ENCODE results near the gene LPP.

The LPP gene

DNA sequence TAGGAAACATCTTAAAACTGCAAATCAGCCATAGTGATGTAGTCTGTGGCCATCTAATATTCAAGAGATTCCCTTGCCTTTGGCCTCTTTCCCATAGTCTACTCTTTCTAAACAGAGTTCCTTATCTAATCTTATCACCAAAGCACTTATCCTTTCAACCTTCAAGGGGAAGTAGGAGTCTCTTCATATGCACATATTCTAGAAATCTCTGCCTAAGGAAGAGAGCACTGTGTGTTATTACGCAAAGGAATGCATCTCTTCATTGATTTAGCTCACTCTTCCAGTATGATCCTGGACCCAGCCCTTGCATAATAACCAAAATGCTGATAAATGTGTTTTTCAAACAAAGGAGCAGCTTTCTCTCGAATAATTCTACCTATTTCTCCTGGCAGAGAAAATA lies 764.1 kb downstream of the LPP start:
- DNase-seq (ENCODE audit: low spot score), result no peak

DNA sequence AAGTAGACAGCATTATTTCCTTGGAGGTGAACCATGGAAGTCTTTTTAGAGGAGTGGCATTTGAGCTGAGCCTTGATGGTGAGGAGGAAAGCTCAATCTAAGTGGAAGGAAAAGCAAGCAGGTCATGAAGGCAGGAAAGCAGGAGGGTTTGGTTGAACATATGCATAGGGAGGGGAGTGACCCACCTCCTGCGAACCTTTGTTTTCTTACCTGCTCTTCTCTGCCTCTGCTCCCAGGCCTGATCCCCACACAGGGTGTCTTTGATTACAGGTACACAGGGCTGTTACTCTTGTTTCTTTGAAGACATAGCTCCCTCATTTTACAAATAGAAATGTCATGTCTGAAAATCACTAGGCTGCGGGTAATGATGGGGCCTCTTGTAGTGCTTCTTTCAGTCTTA lies 769.7 kb downstream of the LPP start:
- DNase-seq (ENCODE audit: low spot score), result no peak

DNA sequence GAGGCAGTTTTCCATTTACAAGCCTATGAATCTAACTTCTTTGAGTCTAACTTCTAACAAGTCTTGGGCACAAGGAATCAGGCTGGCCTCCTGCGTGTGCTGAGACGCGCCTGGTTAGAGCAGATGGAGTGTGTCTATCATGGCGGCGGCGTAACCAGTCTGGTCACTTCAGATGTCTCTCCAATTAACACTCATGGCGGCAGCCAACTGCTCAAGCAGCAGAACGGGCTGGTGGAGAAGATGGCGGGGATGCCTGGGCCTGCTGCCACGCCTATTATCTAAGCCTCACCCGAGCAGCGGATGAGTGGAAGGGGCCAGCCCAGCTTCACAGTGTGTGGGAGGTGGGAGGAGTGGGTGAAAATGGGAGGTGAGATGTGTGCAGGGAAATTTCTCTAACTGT lies 771.4 kb downstream of the LPP start:
- no peak for DNase-seq (ENCODE audit: low spot score)

DNA sequence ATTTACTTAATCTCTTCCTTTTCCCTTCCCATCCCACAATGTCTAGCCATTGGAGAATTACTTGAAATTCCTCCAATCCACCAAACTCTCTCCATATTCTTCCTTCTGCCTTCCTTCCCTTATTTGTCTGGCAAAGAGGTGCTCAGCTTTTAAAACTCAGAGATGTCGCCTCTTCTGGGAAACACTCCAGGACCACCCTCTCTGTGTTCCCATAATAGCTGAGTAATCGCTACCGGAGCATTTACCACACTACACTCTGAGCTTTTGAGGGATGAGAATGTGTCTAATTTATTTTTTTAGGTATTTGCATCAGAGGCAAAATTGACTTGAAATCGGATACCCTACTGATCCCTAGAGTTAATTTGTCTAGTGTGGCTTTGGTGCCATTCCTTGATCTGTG lies 772.2 kb downstream of the LPP start:
- no peak for DNase-seq (ENCODE audit: low spot score)

DNA sequence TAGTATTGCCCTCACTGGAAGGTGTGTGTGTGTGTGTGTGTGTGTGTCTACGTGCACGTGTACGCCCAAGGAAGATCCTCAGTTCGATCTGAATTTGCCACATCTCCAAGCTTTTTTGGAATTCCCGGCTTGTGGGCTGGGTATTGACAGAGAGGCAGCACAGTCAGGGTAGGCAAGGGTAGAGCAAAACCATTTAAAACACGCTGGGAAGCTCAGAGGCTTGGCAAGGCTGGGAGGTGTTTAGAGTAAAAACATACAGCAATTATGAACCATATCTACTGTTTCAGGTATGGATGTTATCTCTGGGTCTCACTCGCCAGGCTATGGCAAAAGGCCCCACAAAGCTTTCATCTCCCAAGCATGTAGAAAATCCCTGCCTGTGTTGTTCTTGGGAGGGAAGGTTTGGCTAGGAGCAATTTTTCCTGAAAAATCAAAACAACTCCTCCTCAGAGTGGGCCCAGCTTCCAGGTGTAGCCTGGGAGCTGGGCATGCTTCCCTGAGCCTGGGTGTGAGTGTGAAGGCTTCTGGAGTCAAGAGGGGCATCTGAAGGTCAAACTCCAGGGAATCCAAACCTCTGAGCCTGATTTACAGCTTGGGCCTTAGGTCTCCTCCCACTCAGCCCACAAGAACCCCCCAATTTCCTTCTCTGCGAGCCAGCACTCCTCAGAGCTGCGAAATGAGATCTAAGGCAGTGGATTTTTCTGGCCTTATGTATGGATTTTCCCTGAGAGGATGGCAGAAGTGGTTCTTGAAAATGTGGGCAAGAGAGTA lies 773.0 kb downstream of the LPP start:
- no peak for DNase-seq (ENCODE audit: low spot score)

DNA sequence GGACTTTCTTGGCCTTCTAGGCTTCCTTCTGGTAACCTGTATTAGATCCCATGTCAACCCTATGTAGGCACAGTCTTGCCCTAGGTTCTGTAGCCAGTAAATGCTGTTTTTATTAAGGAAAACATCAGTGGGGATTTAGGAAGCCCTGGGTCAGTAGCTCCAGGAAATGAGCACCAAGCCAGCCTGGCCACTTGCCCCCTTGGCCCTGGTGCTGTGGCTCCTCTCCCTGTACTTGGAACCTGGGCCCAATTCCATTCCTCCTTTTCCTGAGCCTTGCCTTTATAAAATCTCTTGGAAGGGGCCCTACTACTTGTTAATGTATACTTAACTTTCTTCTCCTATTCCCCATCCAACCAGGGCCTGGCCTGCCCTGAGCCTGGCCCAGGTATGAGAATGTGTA lies 774.0 kb downstream of the LPP start:
- no peak for DNase-seq (ENCODE audit: low spot score)

DNA sequence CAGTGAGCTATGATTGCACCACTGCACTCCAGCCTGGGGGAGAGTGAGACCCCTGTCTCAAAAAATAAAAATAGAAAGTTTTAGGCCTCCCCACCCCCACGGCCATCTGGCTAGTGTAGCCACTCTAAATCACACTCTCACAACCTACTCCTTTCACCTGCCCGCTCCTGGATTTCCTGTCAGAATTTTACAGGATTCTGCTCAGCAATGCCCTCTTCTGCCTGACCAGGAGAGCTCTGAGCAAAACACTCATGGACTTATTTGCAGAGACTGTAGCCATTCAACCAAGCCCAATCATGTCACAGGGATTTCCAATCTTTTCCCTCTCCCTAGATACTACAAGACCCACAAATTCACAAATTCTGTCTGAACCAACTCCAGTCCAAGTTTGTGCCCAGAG lies 775.2 kb downstream of the LPP start:
- no peak for DNase-seq (ENCODE audit: low spot score)

DNA sequence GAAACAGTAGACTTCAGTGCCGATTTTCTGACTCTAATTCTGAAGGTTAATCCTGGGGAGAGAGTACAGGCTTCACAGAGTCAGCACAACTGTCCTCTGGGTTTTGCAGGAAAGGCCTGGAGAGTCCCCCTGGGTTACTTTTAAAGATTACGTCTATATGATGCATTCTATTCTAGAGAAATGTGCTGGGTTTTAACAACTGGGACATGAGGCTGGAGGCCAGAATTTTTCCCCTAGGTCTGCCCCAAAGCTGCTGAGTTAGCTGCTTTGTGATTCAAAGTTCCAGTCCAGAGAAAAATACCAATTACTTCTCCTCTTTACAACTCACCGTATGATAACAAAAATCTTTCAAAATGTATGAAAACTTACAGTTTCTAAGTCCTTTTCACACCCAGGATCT lies 777.1 kb downstream of the LPP start:
- DNase-seq (ENCODE audit: low spot score), result no peak

DNA sequence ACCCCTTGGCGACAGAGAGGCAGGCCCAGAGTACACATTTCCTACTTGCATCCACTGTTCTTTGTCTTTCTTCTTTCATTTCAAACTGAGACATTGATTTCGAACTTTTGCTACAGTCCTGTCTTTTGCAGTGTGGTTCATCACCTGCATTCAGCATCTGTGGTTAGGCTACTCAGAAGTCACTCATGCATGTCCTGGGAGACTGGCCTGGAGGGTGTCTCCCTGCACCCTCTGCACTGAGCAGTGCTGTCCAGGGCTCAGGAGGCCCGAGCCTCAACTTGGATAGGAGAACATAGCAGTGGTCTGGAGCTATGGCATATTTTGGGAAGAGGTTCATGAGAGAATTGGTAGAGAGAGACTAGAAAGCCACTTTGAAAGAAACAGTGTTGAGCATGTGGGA lies 777.6 kb downstream of the LPP start:
- no peak for DNase-seq (ENCODE audit: low spot score)

DNA sequence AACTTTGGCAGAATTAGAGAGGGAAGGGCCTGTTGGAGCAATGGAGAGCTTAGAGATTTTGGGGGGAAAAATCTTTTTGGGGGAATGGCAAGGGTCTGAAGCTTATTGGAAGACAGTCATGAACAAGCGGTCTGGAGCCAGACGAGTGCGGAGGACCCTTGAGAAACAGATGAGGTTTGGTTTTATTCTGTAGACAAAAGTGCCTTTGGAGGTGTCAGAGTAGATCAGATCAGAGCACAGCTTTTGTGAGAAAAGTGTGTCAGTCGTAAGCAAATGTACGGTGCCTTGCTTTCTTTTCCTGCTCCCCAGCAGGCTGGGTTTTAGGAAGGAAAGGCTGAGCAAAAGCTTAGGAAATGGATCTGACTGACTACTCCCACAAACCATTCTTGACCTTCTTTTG lies 781.0 kb downstream of the LPP start:
- no peak for DNase-seq (ENCODE audit: low spot score)

DNA sequence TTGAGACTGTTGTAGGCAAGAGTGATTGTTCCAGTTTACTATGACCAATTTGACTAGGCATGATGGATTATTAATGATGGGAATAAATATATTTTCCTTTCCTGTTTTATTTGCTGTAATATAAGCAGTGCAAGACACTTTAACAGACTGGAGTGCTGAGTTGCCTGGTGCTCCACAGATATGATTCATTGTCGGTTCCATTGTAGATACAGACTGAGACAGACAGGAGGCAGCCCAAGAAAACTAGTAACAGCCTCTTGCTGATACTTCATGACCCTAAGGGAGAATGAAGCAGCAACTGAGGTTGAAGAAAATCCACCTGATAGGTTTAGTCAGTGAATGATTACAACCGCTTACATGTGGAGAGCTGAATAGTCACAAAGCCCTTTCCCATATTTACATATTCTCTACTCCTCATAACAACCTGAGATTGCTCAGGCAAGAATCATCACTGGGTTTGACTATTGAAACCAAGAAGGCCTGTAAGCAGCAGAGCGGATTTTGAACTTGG lies 782.7 kb downstream of the LPP start:
- no peak for DNase-seq (ENCODE audit: low spot score)

DNA sequence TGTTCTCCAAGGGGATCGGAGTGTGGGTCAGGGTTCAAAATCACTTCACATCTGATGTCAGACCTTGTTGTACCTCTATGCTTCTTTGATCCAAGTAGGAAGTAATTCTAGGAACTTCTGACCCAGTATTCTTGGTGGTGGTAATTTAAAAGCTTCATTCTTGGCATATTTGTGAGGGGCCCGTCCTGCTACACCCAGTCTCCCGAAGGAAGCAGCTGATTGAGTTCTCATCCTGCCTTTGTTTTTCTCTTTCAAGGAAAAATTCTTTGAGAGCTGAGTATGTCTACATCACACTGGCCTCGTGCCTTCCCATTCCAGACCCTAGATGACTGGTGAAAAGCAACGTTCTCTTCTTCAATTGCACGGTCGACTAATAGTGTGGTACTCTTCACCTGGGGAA lies 783.4 kb downstream of the LPP start:
- DNase-seq (ENCODE audit: low spot score), result no peak

DNA sequence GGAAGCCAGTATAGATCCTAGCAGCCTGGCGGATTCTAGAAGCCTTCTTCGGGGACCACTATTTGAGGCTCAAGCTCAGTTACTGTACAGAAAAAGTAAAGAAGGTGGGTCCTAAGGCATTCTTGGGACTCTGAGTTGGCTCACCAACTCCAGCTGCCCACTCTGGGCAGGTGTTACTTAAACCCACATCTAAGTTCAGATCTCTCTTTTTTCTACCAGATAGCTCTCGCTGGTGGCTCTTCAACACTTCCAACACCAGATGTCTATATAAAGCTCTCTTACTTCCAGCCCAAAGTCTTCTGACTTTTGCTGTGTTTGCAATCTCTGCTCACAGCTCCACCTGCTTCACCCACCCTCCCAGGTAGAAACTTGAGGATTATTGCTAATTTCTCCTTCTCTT lies 785.0 kb downstream of the LPP start:
- no peak for DNase-seq (ENCODE audit: low spot score)

DNA sequence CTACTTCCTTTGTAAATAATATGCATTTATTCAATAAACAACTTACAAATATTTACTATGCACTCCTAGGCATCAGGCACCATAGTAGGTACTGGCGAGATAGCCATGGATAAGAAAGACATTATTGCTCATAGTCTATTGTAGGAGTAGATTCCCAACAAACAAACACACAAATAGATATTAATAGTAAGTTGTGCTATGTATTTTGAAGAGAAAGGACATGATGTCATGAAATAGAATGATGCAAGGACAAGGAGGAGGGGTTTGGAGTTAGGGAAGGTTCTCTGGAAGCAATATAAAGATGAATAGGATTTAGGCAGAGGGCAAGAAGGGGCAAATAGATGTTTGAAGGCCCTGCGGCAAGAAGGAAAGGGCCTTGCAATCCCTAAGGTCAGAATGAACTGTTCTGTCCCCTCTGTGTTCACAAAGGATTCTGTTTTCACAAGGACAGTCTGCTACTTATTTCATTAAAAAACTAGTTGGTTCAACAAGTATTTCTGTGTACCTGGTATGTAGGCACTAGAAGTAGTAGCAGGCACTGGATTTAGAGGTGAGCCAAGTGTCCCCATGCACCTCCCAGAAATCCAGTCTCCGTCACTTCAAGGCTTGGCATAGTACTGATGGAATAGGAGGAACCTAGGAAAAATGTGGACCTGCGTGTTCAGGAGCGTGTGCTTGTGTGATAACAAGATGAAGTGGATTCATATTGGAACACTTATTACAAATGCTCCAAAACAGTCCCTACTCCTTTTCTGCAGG lies 786.0 kb downstream of the LPP start:
- no peak for DNase-seq (ENCODE audit: low spot score)

All from Ammon's horn (tissue), 1 donor.